Measurements from ENCODE around the gene PAFAH2. TPM values are rescaled to one million over a fixed set of nuclear protein-coding genes. Genes with fewer than 3 reads are reported as not detected.

The PAFAH2 gene
- total and polyA plus RNA-seq, 2 of the 13 experiments (the other 11 are each of a cell fraction or from before 2014, with no cell fraction given), result 6.9 to 9.4 TPM

DNA sequence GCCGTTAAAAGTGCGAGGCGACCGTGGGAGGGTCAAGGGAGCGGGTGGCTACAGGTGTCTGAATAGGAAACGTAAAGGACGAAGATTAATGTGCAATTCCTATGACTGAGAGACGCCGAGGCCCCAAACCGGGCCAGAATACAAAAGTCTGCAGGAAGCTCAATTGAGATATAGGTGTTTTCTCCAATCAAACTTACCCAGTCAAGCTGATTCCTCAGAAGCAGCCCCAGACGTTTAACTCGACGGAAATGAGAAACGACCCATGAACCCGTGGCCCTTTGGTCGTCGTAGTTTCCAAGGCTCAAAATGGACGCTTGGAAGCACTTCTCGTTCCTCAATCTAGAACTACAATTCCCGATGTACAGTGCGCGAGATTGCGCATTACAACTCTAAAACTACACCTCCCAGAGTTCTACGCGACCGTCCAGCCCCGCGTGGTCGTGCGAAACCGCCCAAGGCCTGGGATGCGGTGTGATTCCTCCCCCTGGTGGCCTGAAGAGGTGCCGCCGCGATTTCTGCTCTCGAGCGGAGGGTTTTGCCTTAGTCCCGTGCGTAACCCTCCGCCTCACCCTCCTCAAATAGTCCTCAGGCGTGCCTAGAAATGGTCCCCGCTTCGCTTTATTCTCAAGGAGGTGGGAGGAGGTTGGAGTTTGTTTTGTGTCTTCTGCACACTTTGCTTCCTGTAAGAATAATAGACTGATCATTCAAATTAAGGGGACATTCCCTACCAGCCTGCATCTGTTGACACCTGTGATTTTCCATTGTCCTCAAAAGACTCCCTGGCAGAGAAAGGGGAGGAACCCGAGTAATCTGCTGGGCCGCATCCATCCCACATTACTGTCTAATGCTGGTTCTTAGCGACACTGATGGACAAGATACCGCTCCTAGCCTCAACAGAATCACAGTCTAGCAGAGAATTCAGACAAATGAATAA is at the start of gene PAFAH2 (continued):
- TF ChIP-seq ZNF562 (CRISPR knock-in tag; IDR thresholded peaks at IDR 0.05; ENCODE audit: borderline replicate concordance), result no peak
- TF ChIP-seq, protein P1, sequence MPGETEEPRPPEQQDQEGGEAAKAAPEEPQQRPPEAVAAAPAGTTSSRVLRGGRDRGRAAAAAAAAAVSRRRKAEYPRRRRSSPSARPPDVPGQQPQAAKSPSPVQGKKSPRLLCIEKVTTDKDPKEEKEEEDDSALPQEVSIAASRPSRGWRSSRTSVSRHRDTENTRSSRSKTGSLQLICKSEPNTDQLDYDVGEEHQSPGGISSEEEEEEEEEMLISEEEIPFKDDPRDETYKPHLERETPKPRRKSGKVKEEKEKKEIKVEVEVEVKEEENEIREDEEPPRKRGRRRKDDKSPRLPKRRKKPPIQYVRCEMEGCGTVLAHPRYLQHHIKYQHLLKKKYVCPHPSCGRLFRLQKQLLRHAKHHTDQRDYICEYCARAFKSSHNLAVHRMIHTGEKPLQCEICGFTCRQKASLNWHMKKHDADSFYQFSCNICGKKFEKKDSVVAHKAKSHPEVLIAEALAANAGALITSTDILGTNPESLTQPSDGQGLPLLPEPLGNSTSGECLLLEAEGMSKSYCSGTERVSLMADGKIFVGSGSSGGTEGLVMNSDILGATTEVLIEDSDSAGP (CRISPR knock-in tag; IDR thresholded peaks at IDR 0.05; ENCODE audit: borderline replicate concordance), result peak; percentile 83
- TF ChIP-seq, protein P2, sequence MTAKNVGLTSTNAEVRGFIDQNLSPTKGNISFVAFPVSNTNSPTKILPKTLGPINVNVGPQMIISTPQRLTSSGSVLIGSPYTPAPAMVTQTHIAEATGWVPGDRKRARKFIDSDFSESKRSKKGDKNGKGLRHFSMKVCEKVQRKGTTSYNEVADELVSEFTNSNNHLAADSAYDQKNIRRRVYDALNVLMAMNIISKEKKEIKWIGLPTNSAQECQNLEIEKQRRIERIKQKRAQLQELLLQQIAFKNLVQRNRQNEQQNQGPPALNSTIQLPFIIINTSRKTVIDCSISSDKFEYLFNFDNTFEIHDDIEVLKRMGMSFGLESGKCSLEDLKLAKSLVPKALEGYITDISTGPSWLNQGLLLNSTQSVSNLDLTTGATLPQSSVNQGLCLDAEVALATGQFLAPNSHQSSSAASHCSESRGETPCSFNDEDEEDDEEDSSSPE (CRISPR knock-in tag; IDR thresholded peaks at IDR 0.05), result peak; percentile 86
- no peak for TF ChIP-seq CENPT (CRISPR knock-in tag; IDR thresholded peaks at IDR 0.05; ENCODE audit: low read depth)
- no peak; the same call in 1 of the 2 replicates for TF ChIP-seq ZNF567 (CRISPR knock-in tag; IDR thresholded peaks at IDR 0.05; ENCODE audit: borderline replicate concordance)
- peak; percentile 84 for TF ChIP-seq ZNF777 (CRISPR knock-in tag; IDR thresholded peaks at IDR 0.05)
- no peak for TF ChIP-seq TAF15 (IDR thresholded peaks at IDR 0.05; ENCODE audit: low read depth, low read length, poor library complexity, severe bottlenecking)
- TF ChIP-seq RFX3 (CRISPR knock-in tag; IDR thresholded peaks at IDR 0.05), result no peak
- TF ChIP-seq, protein P3, sequence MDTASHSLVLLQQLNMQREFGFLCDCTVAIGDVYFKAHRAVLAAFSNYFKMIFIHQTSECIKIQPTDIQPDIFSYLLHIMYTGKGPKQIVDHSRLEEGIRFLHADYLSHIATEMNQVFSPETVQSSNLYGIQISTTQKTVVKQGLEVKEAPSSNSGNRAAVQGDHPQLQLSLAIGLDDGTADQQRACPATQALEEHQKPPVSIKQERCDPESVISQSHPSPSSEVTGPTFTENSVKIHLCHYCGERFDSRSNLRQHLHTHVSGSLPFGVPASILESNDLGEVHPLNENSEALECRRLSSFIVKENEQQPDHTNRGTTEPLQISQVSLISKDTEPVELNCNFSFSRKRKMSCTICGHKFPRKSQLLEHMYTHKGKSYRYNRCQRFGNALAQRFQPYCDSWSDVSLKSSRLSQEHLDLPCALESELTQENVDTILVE (CRISPR knock-in tag; IDR thresholded peaks at IDR 0.05), result peak; percentile 91
- TF ChIP-seq TOPORS (CRISPR knock-in tag; IDR thresholded peaks at IDR 0.05), result peak; percentile 95
- peak; percentile 76 for TF ChIP-seq NCOA2 (CRISPR knock-in tag; IDR thresholded peaks at IDR 0.05)
- TF ChIP-seq, protein P4, sequence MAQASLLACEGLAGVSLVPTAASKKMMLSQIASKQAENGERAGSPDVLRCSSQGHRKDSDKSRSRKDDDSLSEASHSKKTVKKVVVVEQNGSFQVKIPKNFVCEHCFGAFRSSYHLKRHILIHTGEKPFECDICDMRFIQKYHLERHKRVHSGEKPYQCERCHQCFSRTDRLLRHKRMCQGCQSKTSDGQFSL (CRISPR knock-in tag; IDR thresholded peaks at IDR 0.05), result peak; percentile 61; the same call in 1 of the 2 replicates
- 0 out of 2 replicates have a peak, but pooled peaks have one; percentile 59 for TF ChIP-seq IRX3 (CRISPR knock-in tag; IDR thresholded peaks at IDR 0.05; ENCODE audit: borderline replicate concordance, low read depth)
- TF ChIP-seq HNRNPK (IDR thresholded peaks at IDR 0.05; ENCODE audit: low read depth, low read length, poor library complexity, severe bottlenecking), result no peak
- TF ChIP-seq RBM39 (IDR thresholded peaks at IDR 0.05; ENCODE audit: low read depth, low read length, poor library complexity, severe bottlenecking), result no peak
- TF ChIP-seq MAZ (IDR thresholded peaks at IDR 0.05; ENCODE audit: borderline replicate concordance, low read depth, low read length), result peak; percentile 45; the same call in 1 of the 2 replicates
- TF ChIP-seq MAZ (CRISPR knock-in tag; IDR thresholded peaks at IDR 0.05; ENCODE audit: low read depth), result 0 out of 2 replicates have a peak, but pooled peaks have one; percentile 48
- peak; percentile 71; the same call in 1 of the 2 replicates for TF ChIP-seq BORCS8-MEF2B (CRISPR knock-in tag; IDR thresholded peaks at IDR 0.05)
- no peak for TF ChIP-seq ZNF136 (CRISPR knock-in tag; IDR thresholded peaks at IDR 0.05; ENCODE audit: low read depth)
- TF ChIP-seq ZNF724P (CRISPR knock-in tag; IDR thresholded peaks at IDR 0.05; ENCODE audit: borderline replicate concordance), result peak; percentile 31; the same call in 1 of the 2 replicates
- TF ChIP-seq, protein P5, sequence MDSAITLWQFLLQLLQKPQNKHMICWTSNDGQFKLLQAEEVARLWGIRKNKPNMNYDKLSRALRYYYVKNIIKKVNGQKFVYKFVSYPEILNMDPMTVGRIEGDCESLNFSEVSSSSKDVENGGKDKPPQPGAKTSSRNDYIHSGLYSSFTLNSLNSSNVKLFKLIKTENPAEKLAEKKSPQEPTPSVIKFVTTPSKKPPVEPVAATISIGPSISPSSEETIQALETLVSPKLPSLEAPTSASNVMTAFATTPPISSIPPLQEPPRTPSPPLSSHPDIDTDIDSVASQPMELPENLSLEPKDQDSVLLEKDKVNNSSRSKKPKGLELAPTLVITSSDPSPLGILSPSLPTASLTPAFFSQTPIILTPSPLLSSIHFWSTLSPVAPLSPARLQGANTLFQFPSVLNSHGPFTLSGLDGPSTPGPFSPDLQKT (CRISPR knock-in tag; IDR thresholded peaks at IDR 0.05; ENCODE audit: borderline replicate concordance), result peak; percentile 62
- TF ChIP-seq SETDB1 (CRISPR knock-in tag; IDR thresholded peaks at IDR 0.05; ENCODE audit: borderline replicate concordance), result no peak
- peak; percentile 81; the same call in 1 of the 2 replicates for TF ChIP-seq MEF2D (CRISPR knock-in tag; IDR thresholded peaks at IDR 0.05)
